HepG2 (cell line): Measurements from ENCODE around the gene TOMM20. TPM values are rescaled to one million over a fixed set of nuclear protein-coding genes. Genes with fewer than 3 reads are reported as not detected.
A peak's percentile ranks its signal among the peaks of the same experiment; 100 is the strongest.

Experiments
- ATF5 ChIP-seq: sonication (generic); formaldehyde crosslinking; IDR thresholded peaks from 2 replicates; pipeline ENCODE4 v1.4.0; 2020; ENCODE audit warnings: mild to moderate bottlenecking, low read depth, missing genetic modification reagents
- CREB3 ChIP-seq: sonication (generic); formaldehyde crosslinking; IDR thresholded peaks from 2 replicates; pipeline ENCODE4 v1.5.0; 2020; ENCODE audit warnings: missing genetic modification reagents
- ELF3 ChIP-seq: IDR thresholded peaks from 2 replicates; pipeline ENCODE4 v1.6.1; 2016; ENCODE audit warnings: missing genetic modification reagents, missing compliant biosample characterization
- FOXA3 ChIP-seq: IDR thresholded peaks from 2 replicates; pipeline ENCODE4 v1.6.1; 2016; ENCODE audit warnings: missing genetic modification reagents, missing compliant biosample characterization
- GTF2F1 ChIP-seq: fragments of 150-350 bp; IDR thresholded peaks from 2 replicates; pipeline ENCODE4 v1.6.1; 2014; ENCODE audit warnings: low read length
- MBD4 ChIP-seq: IDR thresholded peaks from 2 replicates; pipeline ENCODE4 v1.6.1; 2012; ENCODE audit warnings: low read length, inconsistent platforms, borderline replicate concordance
- NAIF1 ChIP-seq: sonication (generic); formaldehyde crosslinking; IDR thresholded peaks from 2 replicates; pipeline ENCODE4 v1.5.0; 2020; ENCODE audit warnings: mild to moderate bottlenecking, missing genetic modification reagents, borderline replicate concordance
- NFYC ChIP-seq: IDR thresholded peaks from 2 replicates; pipeline ENCODE4 v1.6.1; 2016; ENCODE audit warnings: missing genetic modification reagents, missing compliant biosample characterization
- RARA ChIP-seq: IDR thresholded peaks from 2 replicates; pipeline ENCODE4 v1.6.1; 2016; ENCODE audit warnings: missing genetic modification reagents, missing compliant biosample characterization
- SATB2 ChIP-seq: sonication (generic); formaldehyde crosslinking; IDR thresholded peaks from 2 replicates; pipeline ENCODE4 v1.5.0; 2020; ENCODE audit warnings: missing genetic modification reagents
- SNAI1 ChIP-seq: sonication (generic); formaldehyde crosslinking; IDR thresholded peaks from 2 replicates; pipeline ENCODE4 v1.5.0; 2020; ENCODE audit warnings: mild to moderate bottlenecking, missing genetic modification reagents, borderline replicate concordance
- TBL1XR1 ChIP-seq: fragments of 150-350 bp; IDR thresholded peaks from 2 replicates; pipeline ENCODE4 v1.6.1; 2014; ENCODE audit warnings: borderline replicate concordance, low read length; ENCODE audit not compliant: partially characterized antibody
- XRCC5 ChIP-seq: fragments of 200-400 bp; formaldehyde crosslinking; optimal IDR thresholded peaks from 2 replicates; pipeline ENCODE3; 2017; ENCODE audit warnings: mild to moderate bottlenecking, low read length
- ZBTB21 ChIP-seq: sonication (generic); formaldehyde crosslinking; IDR thresholded peaks from 2 replicates; pipeline ENCODE4 v1.4.0; 2020; ENCODE audit warnings: missing genetic modification reagents
- ZFX ChIP-seq: sonication (generic); formaldehyde crosslinking; IDR thresholded peaks from 2 replicates; pipeline ENCODE4 v1.4.0; 2020; ENCODE audit warnings: mild to moderate bottlenecking, low read depth, missing genetic modification reagents, moderate library complexity
- ZNF124 ChIP-seq: sonication (generic); formaldehyde crosslinking; IDR thresholded peaks from 2 replicates; pipeline ENCODE4 v1.4.0; 2020; ENCODE audit warnings: missing genetic modification reagents
- ZNF17 ChIP-seq: sonication (generic); formaldehyde crosslinking; IDR thresholded peaks from 2 replicates; pipeline ENCODE4 v1.5.0; 2020; ENCODE audit warnings: mild to moderate bottlenecking, missing genetic modification reagents
- ZNF264 ChIP-seq: sonication (generic); formaldehyde crosslinking; IDR thresholded peaks from 2 replicates; pipeline ENCODE4 v1.4.0; 2020; ENCODE audit warnings: missing genetic modification reagents
- ZNF281 ChIP-seq: sonication (generic); formaldehyde crosslinking; IDR thresholded peaks from 2 replicates; pipeline ENCODE4 v1.4.0; 2020; ENCODE audit warnings: missing genetic modification reagents, borderline replicate concordance
- ZNF30 ChIP-seq: sonication (generic); formaldehyde crosslinking; IDR thresholded peaks from 2 replicates; pipeline ENCODE4 v1.5.0; 2020; ENCODE audit warnings: mild to moderate bottlenecking, missing genetic modification reagents
- ZNF333 ChIP-seq: sonication (generic); formaldehyde crosslinking; IDR thresholded peaks from 2 replicates; pipeline ENCODE4 v1.4.0; 2020; ENCODE audit warnings: mild to moderate bottlenecking, missing genetic modification reagents, borderline replicate concordance
- ZNF441 ChIP-seq: sonication (generic); formaldehyde crosslinking; IDR thresholded peaks from 2 replicates; pipeline ENCODE4 v1.7.0; 2021; ENCODE audit warnings: missing genetic modification reagents, borderline replicate concordance
- ZNF446 ChIP-seq: sonication (generic); formaldehyde crosslinking; IDR thresholded peaks from 2 replicates; pipeline ENCODE4 v1.5.0; 2020; ENCODE audit warnings: mild to moderate bottlenecking, missing genetic modification reagents
- ZNF770 ChIP-seq: sonication (generic); formaldehyde crosslinking; IDR thresholded peaks from 2 replicates; pipeline ENCODE4 v1.5.0; 2020; ENCODE audit warnings: mild to moderate bottlenecking, missing genetic modification reagents
- polyA plus RNA-seq, 8 experiments: library from polyadenylated mRNA; depleted of rRNA in 3 of 8; stranded (reverse) in 7 of 8; unstranded in 1 of 8; fragments of >200 nt; fragmentation: Illumina TruSeq in 4 of 8; extraction: Trizol in 4 of 8; gene quantifications; 2 replicates each; pipeline versions ENCODE4 v1.2.1 to v1.2.3, GENCODE V29; 2011 to 2016; ENCODE audit warnings: low read depth in 4 of 8, missing spikeins in 1 of 8, mixed read lengths in 1 of 8; ENCODE audit not compliant: insufficient read depth in 1 of 8
- total RNA-seq, 5 experiments: library from RNA; depleted of rRNA; stranded (reverse); fragments of >200 nt; fragmentation: Illumina TruSeq; extraction: Trizol; gene quantifications; 2 replicates each; pipeline ENCODE4 v1.2.3, GENCODE V29; 2016; ENCODE audit warnings: low read depth in 1 of 5

The TOMM20 gene
- total and polyA plus RNA-seq, 2 of the 13 experiments (the other 11 are each of a cell fraction or from before 2014, with no cell fraction given): 153 to 376 TPM

GRCh38 chr1:235074523-235075047, 54.1 kb downstream of the TOMM20 start (continued):
- TF ChIP-seq ZNF770 (CRISPR knock-in tag): no peak
- TF ChIP-seq ZNF446 (CRISPR knock-in tag): no peak
- TF ChIP-seq NAIF1: no peak
- TF ChIP-seq ZNF17: no peak
- TF ChIP-seq CREB3: no peak
- TF ChIP-seq RARA: no peak; the same call in 1 of the 2 replicates
- TF ChIP-seq ZNF281: no peak
- no peak; the same call in 1 of the 2 replicates for TF ChIP-seq ELF3 (CRISPR knock-in tag)
- TF ChIP-seq GTF2F1: no peak
- TF ChIP-seq ZNF124 (CRISPR knock-in tag): peak; percentile 32; the same call in 1 of the 2 replicates
- TF ChIP-seq FOXA3: no peak; the same call in 1 of the 2 replicates
- peak; percentile 7; the same call in 1 of the 2 replicates for TF ChIP-seq ZFX (CRISPR knock-in tag)
- TF ChIP-seq SATB2 (CRISPR knock-in tag): 0 out of 2 replicates have a peak, but pooled peaks have one; percentile 21
- no peak for TF ChIP-seq ATF5 (CRISPR knock-in tag)
- TF ChIP-seq ZNF441 (CRISPR knock-in tag): no peak
- no peak for TF ChIP-seq ZNF264 (CRISPR knock-in tag)
- no peak for TF ChIP-seq MBD4
- TF ChIP-seq NFYC (CRISPR knock-in tag): no peak
- TF ChIP-seq XRCC5: no peak
- TF ChIP-seq ZNF333 (CRISPR knock-in tag): no peak
- no peak for TF ChIP-seq ZNF30
- TF ChIP-seq ZBTB21 (CRISPR knock-in tag): no peak
- no peak for TF ChIP-seq TBL1XR1
- no peak for TF ChIP-seq SNAI1
